PFSK-1 (cell line): ENCODE data around the gene CNN2. TPM values are rescaled to one million over a fixed set of nuclear protein-coding genes. Genes with fewer than 3 reads are reported as not detected.

Source experiments
- FOXP2 ChIP-seq: optimal IDR thresholded peaks from 2 replicates; pipeline ENCODE3; 2011; ENCODE audit warnings: borderline replicate concordance, control low read depth, inconsistent platforms; ENCODE audit not compliant: insufficient read depth; ENCODE audit errors: extremely low read length, extremely low read depth
- POLR2AphosphoS5 ChIP-seq: IDR thresholded peaks from 2 replicates; pipeline ENCODE4 v1.6.1; 2012; ENCODE audit warnings: low read depth, mild to moderate bottlenecking, control low read depth, low read length, moderate library complexity
- SIN3A ChIP-seq: IDR thresholded peaks from 2 replicates; pipeline ENCODE4 v1.6.1; 2012; ENCODE audit warnings: mild to moderate bottlenecking, low read length, moderate library complexity, borderline replicate concordance; ENCODE audit not compliant: insufficient read depth
- TAF1 ChIP-seq: IDR thresholded peaks from 2 replicates; pipeline ENCODE4 v1.6.1; 2012; ENCODE audit warnings: low read length, control low read depth, borderline replicate concordance; ENCODE audit not compliant: insufficient read depth
- polyA plus RNA-seq: library from polyadenylated mRNA; unstranded; fragments of >200 nt; gene quantifications from one replicate; pipeline ENCODE4 v1.2.1, GENCODE V29; 2012; ENCODE audit warnings: low read depth, missing spikeins; ENCODE audit not compliant: insufficient read length
- TF ChIP-seq, protein P1 (sequence below), 2 experiments: IDR thresholded peaks; 2 replicates each; pipeline versions ENCODE4 v1.6.1 to v1.8.0; 2011 to 2012; ENCODE audit warnings: low read depth in 2 of 2, low read length in 2 of 2, control low read depth in 1 of 2, inconsistent platforms in 1 of 2, mild to moderate bottlenecking in 1 of 2, moderate library complexity in 1 of 2; ENCODE audit not compliant: insufficient read depth in 1 of 2

The CNN2 gene
- polyA plus RNA-seq, result 109 TPM

DNA sequence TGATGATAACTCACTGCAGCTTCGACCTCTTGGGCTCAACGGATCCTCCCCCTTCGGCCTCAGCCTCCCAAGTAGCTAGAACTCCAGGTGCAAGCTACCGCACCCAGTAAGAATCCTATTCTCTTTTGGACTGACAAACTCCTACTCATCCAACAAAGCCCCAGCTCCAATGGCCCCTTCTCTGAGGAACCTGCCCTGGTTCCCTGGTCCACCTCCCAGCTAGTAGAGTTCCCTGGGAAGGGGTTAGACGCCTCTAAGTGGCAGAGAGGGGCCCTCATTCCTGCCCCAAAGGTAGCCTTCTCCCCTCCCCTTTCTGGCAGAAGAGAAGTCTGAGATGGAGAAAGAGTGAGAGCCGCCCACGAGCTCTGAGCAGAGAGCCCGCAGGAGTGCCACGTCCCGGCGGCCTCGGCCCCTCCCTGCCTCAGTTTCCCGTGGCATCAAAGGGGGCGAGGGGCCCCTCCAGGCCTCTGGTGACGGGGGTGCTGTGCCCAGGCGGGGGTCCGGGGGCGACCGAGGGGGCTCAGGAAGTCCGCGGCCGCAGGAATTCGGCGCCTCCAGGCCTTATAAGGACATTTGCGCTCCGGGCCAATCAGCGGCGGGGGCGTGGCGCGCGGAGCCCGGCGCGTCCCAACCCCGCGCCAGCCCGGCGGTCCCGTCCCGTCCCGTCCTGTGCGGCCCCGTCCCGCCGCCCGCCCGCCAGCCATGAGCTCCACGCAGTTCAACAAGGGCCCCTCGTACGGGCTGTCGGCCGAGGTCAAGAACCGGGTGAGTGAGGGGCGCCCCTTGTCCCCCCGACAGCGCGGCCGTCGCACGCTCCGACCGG, at the start of gene CNN2:
TSS of gene CNN2 (plus strand) at position 649 of the 823 bp plus-strand sequence. CDS start at position 703, 54 bp downstream.
- TF ChIP-seq, protein P1, sequence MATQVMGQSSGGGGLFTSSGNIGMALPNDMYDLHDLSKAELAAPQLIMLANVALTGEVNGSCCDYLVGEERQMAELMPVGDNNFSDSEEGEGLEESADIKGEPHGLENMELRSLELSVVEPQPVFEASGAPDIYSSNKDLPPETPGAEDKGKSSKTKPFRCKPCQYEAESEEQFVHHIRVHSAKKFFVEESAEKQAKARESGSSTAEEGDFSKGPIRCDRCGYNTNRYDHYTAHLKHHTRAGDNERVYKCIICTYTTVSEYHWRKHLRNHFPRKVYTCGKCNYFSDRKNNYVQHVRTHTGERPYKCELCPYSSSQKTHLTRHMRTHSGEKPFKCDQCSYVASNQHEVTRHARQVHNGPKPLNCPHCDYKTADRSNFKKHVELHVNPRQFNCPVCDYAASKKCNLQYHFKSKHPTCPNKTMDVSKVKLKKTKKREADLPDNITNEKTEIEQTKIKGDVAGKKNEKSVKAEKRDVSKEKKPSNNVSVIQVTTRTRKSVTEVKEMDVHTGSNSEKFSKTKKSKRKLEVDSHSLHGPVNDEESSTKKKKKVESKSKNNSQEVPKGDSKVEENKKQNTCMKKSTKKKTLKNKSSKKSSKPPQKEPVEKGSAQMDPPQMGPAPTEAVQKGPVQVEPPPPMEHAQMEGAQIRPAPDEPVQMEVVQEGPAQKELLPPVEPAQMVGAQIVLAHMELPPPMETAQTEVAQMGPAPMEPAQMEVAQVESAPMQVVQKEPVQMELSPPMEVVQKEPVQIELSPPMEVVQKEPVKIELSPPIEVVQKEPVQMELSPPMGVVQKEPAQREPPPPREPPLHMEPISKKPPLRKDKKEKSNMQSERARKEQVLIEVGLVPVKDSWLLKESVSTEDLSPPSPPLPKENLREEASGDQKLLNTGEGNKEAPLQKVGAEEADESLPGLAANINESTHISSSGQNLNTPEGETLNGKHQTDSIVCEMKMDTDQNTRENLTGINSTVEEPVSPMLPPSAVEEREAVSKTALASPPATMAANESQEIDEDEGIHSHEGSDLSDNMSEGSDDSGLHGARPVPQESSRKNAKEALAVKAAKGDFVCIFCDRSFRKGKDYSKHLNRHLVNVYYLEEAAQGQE (IDR thresholded peaks at IDR 0.05; ENCODE audit: insufficient read depth in 1 of 2, low read depth in 2 of 2, low read length in 2 of 2), result no peak
- peak; percentile 28 for TF ChIP-seq FOXP2
- TF ChIP-seq TAF1, result no peak
- no peak for TF ChIP-seq SIN3A
- 0 out of 2 replicates have a peak, but pooled peaks have one; percentile 30 for TF ChIP-seq POLR2AphosphoS5

GRCh38 chr19:977058-977464, 49.3 kb upstream of the CNN2 start:
- TF ChIP-seq, protein P1 (IDR thresholded peaks at IDR 0.05; ENCODE audit: insufficient read depth in 1 of 2, low read depth in 2 of 2, low read length in 2 of 2), result no peak
- TF ChIP-seq FOXP2 (no peak), POLR2AphosphoS5 (no peak), TAF1 (no peak), SIN3A (no peak)

DNA sequence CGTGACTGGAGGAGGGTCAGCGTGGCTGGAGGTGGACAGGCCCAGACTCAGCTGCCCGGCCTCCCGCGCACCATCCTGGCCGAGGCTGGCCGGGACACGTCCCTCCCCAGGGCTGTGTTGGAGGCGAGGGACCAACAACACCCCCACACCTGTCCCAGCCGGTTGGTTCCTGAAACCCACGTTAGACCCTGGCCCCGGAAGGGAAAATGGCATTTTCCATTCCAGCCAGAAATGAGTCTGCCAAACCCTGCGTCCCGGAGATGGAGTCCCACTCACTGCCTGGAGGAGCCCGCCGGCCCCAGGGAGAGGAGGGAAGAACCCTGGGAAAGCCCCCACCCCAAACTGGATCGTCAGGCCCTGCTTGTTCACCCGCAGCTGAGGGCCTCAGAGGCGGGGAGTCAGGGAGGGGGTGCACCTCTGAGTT, 47.1 kb upstream of the CNN2 start:
- TF ChIP-seq, protein P1 (IDR thresholded peaks at IDR 0.05; ENCODE audit: insufficient read depth in 1 of 2, low read depth in 2 of 2, low read length in 2 of 2), result no peak
- TF ChIP-seq FOXP2 (no peak), POLR2AphosphoS5 (no peak), TAF1 (no peak), SIN3A (no peak)

DNA sequence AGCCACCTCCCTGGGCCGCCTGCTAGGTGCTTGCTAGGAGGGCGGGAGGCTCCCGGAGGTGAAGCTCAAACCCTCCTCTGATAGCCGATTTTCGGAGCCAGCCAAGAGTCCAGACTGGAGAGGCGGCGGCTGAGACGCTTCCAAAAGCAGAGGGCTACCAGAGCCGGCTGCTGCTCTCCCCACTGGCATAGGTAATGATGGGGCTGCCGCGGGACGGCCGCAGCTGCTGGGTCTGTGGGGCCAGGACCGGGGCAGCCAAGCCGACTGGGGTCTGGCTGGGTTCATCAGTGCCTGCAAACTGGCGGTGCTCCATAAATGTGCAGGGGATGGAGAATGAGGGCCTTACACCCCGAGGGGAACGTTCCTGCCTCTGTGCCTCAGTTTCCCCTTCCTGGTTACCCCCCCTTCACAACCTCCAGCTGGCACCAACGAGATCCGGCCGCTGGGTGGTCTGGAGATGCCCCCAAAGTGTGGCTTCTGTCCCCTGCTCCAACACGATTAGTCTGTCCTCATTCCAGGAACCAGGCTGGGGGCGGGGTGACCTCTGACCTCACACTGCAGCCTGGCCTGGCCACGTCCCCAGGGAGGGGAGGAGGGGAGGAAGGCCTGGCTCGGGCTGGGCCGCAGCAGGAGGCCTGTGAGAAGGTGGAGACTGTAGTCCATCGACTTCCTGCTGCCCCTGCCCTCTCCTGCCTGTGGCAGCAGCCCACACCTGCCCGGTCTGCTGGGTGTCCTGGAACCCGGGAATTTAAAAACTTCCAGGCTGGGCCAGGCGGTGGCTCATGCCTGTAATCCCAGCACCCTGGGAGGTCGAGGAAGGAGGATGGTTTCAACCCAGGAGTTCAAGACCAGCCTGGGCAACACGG, 46.0 kb upstream of the CNN2 start:
- TF ChIP-seq POLR2AphosphoS5 (no peak), SIN3A (no peak), FOXP2 (peak; percentile 26), TAF1 (no peak)
- TF ChIP-seq, protein P1 (IDR thresholded peaks at IDR 0.05; ENCODE audit: insufficient read depth in 1 of 2, low read depth in 2 of 2, low read length in 2 of 2), result no peak
